DND-41 (cell line): ENCODE results near the gene PDE3B.
A peak's percentile ranks its signal among the peaks of the same experiment; 100 is the strongest.

Source experiments
- ATAC-seq: fragments of 200-7000 bp; cut with Tn5 transposase; 3 replicates; pipeline ENCODE4 v1.9.1; 2021; ENCODE audit warnings: low read depth; ENCODE audit not compliant: insufficient read depth
- DNase-seq: peaks from one replicate; pipeline ENCODE4 v3.0.0-alpha.2; 2020
- H2AFZ ChIP-seq: 2 replicates; pipeline ENCODE4 v1.6.0; 2012; ENCODE audit warnings: low read depth, low read length
- H3K27ac ChIP-seq: 2 replicates; pipeline ENCODE4 v1.5.1; 2012; ENCODE audit warnings: low read length, inconsistent platforms
- H3K27me3 ChIP-seq: fragments of 200-600 bp; sonication (generic); 2 replicates; pipeline ENCODE4 v1.6.0; 2012; ENCODE audit warnings: low read length, mild to moderate bottlenecking, inconsistent platforms; ENCODE audit not compliant: insufficient read depth, poor library complexity
- H3K36me3 ChIP-seq: 2 replicates; pipeline ENCODE4 v1.5.1; 2012; ENCODE audit warnings: low read length, inconsistent platforms; ENCODE audit not compliant: insufficient read depth
- H3K4me1 ChIP-seq: 2 replicates; pipeline ENCODE4 v1.5.1; 2012; ENCODE audit warnings: mild to moderate bottlenecking, low read length; ENCODE audit not compliant: insufficient read depth
- H3K4me2 ChIP-seq: 2 replicates; pipeline ENCODE4 v1.6.0; 2012; ENCODE audit warnings: mild to moderate bottlenecking, moderate library complexity, low read length, inconsistent platforms; ENCODE audit not compliant: insufficient read depth
- H3K4me3 ChIP-seq, 2 experiments: fragments of 200-600 bp in 1 of 2; shearing (Covaris generic) in 1 of 2; 2 replicates each; pipeline ENCODE4 v1.5.1; 2012 to 2016; ENCODE audit warnings: inconsistent platforms in 2 of 2, low read length in 2 of 2, mild to moderate bottlenecking in 2 of 2, low read depth in 1 of 2, moderate library complexity in 1 of 2
- H3K79me2 ChIP-seq: 2 replicates; pipeline ENCODE4 v1.6.0; 2012; ENCODE audit warnings: low read length, inconsistent platforms; ENCODE audit not compliant: insufficient read depth
- H3K9ac ChIP-seq: 2 replicates; pipeline ENCODE4 v1.6.0; 2012; ENCODE audit warnings: low read depth, mild to moderate bottlenecking, inconsistent platforms, low read length, moderate library complexity
- H3K9me3 ChIP-seq: 2 replicates; pipeline ENCODE4 v1.5.1; 2012; ENCODE audit warnings: low read length, moderate library complexity, mild to moderate bottlenecking, inconsistent platforms; ENCODE audit not compliant: insufficient read depth, severe bottlenecking
- H4K20me1 ChIP-seq: 2 replicates; pipeline ENCODE4 v1.6.0; 2012; ENCODE audit warnings: low read length; ENCODE audit not compliant: insufficient read depth
- CTCF ChIP-seq: IDR thresholded peaks from 2 replicates; pipeline ENCODE4 v1.5.1; 2012; ENCODE audit warnings: borderline replicate concordance, low read length, moderate library complexity, mild to moderate bottlenecking; ENCODE audit not compliant: poor library complexity, severe bottlenecking; ENCODE audit errors: extremely low read depth
- EZH2 ChIP-seq: IDR thresholded peaks from 3 replicates; pipeline ENCODE4 v1.6.1; 2012; ENCODE audit warnings: borderline replicate concordance, low read depth, mild to moderate bottlenecking, moderate library complexity, low read length, inconsistent platforms; ENCODE audit not compliant: severe bottlenecking

Gene PDE3B

GRCh38 chr11:14783788-14784187, 140.2 kb downstream of the PDE3B start:
- H3K4me2 ChIP-seq, result no peak overlapping the region
- H3K9ac ChIP-seq, result no peak overlapping the region
- no peaks in the 10 kb centered on the region for H3K79me2 ChIP-seq
- no peaks in the 10 kb centered on the region for H3K4me1 ChIP-seq
- no peaks in the 10 kb centered on the region for H3K27me3 ChIP-seq
- no peak overlapping the region for H3K4me3 ChIP-seq
- H2AFZ ChIP-seq, result no peak overlapping the region
- no peak overlapping the region for H3K27ac ChIP-seq
- no peaks in the 10 kb centered on the region for H3K9me3 ChIP-seq
- H4K20me1 ChIP-seq, result no peaks in the 10 kb centered on the region
- DNase-seq, result no peak
- ATAC-seq, result no peak
- no peak for TF ChIP-seq EZH2
- TF ChIP-seq CTCF, result no peak
- no peaks in the 10 kb centered on the region for H3K36me3 ChIP-seq

GRCh38 chr11:14784230-14784629, 140.6 kb downstream of the PDE3B start:
- TF ChIP-seq EZH2, result no peak
- TF ChIP-seq CTCF, result no peak
- Histone ChIP-seq H3K4me3 (no peak overlapping the region), H3K27ac (no peak overlapping the region), H3K4me1 (no peaks in the 10 kb centered on the region), H3K9ac (no peak overlapping the region), H3K79me2 (no peaks in the 10 kb centered on the region), H3K4me2 (no peak overlapping the region), H2AFZ (no peak overlapping the region), H4K20me1 (no peaks in the 10 kb centered on the region), H3K27me3 (no peaks in the 10 kb centered on the region), H3K9me3 (no peaks in the 10 kb centered on the region), H3K36me3 (0 out of 2 replicates have a peak, but pooled peaks cover under 1% of the 10 kb centered on the region)
- ATAC-seq (no peak), DNase-seq (no peak)

- H3K9me3 ChIP-seq, result no peaks in the 10 kb centered on the region
- H3K79me2 ChIP-seq, result no peaks in the 10 kb centered on the region
- TF ChIP-seq CTCF, result peak; percentile 66
- no peak for TF ChIP-seq EZH2
- H3K4me2 ChIP-seq, result no peak overlapping the region
- H3K9ac ChIP-seq, result no peak overlapping the region
- peak; percentile 45; the same call in 1 of the 3 replicates for ATAC-seq
- no peak for DNase-seq
- H3K27me3 ChIP-seq, result no peaks in the 10 kb centered on the region
- no peaks in the 10 kb centered on the region for H4K20me1 ChIP-seq
- H3K4me1 ChIP-seq, result no peaks in the 10 kb centered on the region
- no peak overlapping the region for H3K27ac ChIP-seq
- H3K36me3 ChIP-seq, result peaks cover 11% of the 10 kb centered on the region; the same call in 1 of the 2 replicates
- no peak overlapping the region for H3K4me3 ChIP-seq
- H2AFZ ChIP-seq, result no peak overlapping the region
Observed at GRCh38 chr11:14789879-14790484, 146.4 kb downstream of the PDE3B start.

GRCh38 chr11:14793546-14793945, 149.9 kb downstream of the PDE3B start:
- no peak overlapping the region for H2AFZ ChIP-seq

More at GRCh38 chr11:14793546-14793945, 149.9 kb downstream of the PDE3B start:
- no peak overlapping the region for H3K4me3 ChIP-seq
- no peaks in the 10 kb centered on the region for H3K9me3 ChIP-seq
- no peak for ATAC-seq
- H3K27ac ChIP-seq, result no peak overlapping the region
- no peaks in the 10 kb centered on the region for H3K27me3 ChIP-seq
- H3K4me2 ChIP-seq, result no peak overlapping the region
- no peak overlapping the region for H3K9ac ChIP-seq
- H3K36me3 ChIP-seq, result peaks cover 13% of the 10 kb centered on the region; the same call in 1 of the 2 replicates
- DNase-seq, result no peak
- H4K20me1 ChIP-seq, result no peaks in the 10 kb centered on the region
- no peaks in the 10 kb centered on the region for H3K79me2 ChIP-seq
- TF ChIP-seq EZH2 (no peak), CTCF (no peak)
- no peaks in the 10 kb centered on the region for H3K4me1 ChIP-seq
